H1 (cell line): Measurements from ENCODE around the gene TXNDC16. TPM values are rescaled to one million over a fixed set of nuclear protein-coding genes. Genes with fewer than 3 reads are reported as not detected.

Experiments
- ASH2L ChIP-seq: fragments of 200-600, 300-600 bp; sonication (generic); IDR thresholded peaks from one replicate; pipeline ENCODE4 v1.7.1; 2017; ENCODE audit warnings: low read length
- CBX8 ChIP-seq: fragments of 300-800, 300-1000 bp; sonication (generic); IDR thresholded peaks from 2 replicates; pipeline ENCODE4 v1.7.1; 2016; ENCODE audit warnings: low read depth, low read length, borderline replicate concordance
- CHD2 ChIP-seq: IDR thresholded peaks from 2 replicates; pipeline ENCODE4 v1.6.1; 2012; ENCODE audit warnings: low read length, improper control_type of control experiment
- KDM1A ChIP-seq: fragments of 200-600, 300-600 bp; sonication (generic); IDR thresholded peaks from 2 replicates; pipeline ENCODE4 v1.7.1; 2016; ENCODE audit warnings: mild to moderate bottlenecking, low read length, borderline replicate concordance
- KDM4A ChIP-seq: IDR thresholded peaks from one replicate; pipeline ENCODE4 v1.7.1; 2012; ENCODE audit warnings: low read depth, mild to moderate bottlenecking, moderate library complexity, low read length, inconsistent platforms; ENCODE audit not compliant: severe bottlenecking
- MAFK ChIP-seq: IDR thresholded peaks from 2 replicates; pipeline ENCODE4 v1.6.1; 2012; ENCODE audit warnings: low read depth, mild to moderate bottlenecking, improper control_type of control experiment, low read length
- NANOG ChIP-seq: IDR thresholded peaks from 2 replicates; pipeline ENCODE4 v1.6.1; 2011; ENCODE audit warnings: low read length, low read depth, mild to moderate bottlenecking, inconsistent platforms; ENCODE audit not compliant: insufficient read depth, poor library complexity, severe bottlenecking
- POU5F1 ChIP-seq: IDR thresholded peaks from 2 replicates; pipeline ENCODE4 v1.6.1; 2011; ENCODE audit warnings: low read depth, mild to moderate bottlenecking, low read length, moderate library complexity
- RXRA ChIP-seq: IDR thresholded peaks from 2 replicates; pipeline ENCODE4 v1.6.1; 2011; ENCODE audit warnings: low read depth, mild to moderate bottlenecking, low read length, moderate library complexity; ENCODE audit not compliant: insufficient read depth
- SP1 ChIP-seq: IDR thresholded peaks from 2 replicates; pipeline ENCODE4 v1.6.1; 2011; ENCODE audit warnings: low read depth, low read length
- SUZ12 ChIP-seq: fragments of 200-600 bp; sonication (generic); IDR thresholded peaks from 2 replicates; pipeline ENCODE4 v1.6.1; 2012; ENCODE audit warnings: mild to moderate bottlenecking, inconsistent platforms, low read length, moderate library complexity, mixed read lengths
- polyA plus RNA-seq, 7 experiments: library from polyadenylated mRNA; depleted of rRNA in 3 of 7; stranded (reverse) in 5 of 7; unstranded in 2 of 7; fragments of >200 nt in 5 of 7; fragments of 200-250 nt in 2 of 7; gene quantifications; 1 replicate in 5 of 7; 2 replicates in 1 of 7; 4 replicates in 1 of 7; pipeline versions ENCODE4 v1.2.1 to v1.2.3, GENCODE V29; 2011 to 2013; ENCODE audit warnings: missing spikeins in 2 of 7, mixed read lengths in 2 of 7
- total RNA-seq: library from RNA; stranded (reverse); fragmentation: NEBNext Ultra II Directional; extraction: Animal tissue kit (Norgen Biotek cat#: 25700); gene quantifications from 2 replicates; pipeline ENCODE4 v1.2.1, GENCODE V29; 2021

TXNDC16 gene
- total and polyA plus RNA-seq, 2 of the 8 experiments (the other 6 are each of a cell fraction or from before 2014, with no cell fraction given) = 6.7 to 14.3 TPM

DNA sequence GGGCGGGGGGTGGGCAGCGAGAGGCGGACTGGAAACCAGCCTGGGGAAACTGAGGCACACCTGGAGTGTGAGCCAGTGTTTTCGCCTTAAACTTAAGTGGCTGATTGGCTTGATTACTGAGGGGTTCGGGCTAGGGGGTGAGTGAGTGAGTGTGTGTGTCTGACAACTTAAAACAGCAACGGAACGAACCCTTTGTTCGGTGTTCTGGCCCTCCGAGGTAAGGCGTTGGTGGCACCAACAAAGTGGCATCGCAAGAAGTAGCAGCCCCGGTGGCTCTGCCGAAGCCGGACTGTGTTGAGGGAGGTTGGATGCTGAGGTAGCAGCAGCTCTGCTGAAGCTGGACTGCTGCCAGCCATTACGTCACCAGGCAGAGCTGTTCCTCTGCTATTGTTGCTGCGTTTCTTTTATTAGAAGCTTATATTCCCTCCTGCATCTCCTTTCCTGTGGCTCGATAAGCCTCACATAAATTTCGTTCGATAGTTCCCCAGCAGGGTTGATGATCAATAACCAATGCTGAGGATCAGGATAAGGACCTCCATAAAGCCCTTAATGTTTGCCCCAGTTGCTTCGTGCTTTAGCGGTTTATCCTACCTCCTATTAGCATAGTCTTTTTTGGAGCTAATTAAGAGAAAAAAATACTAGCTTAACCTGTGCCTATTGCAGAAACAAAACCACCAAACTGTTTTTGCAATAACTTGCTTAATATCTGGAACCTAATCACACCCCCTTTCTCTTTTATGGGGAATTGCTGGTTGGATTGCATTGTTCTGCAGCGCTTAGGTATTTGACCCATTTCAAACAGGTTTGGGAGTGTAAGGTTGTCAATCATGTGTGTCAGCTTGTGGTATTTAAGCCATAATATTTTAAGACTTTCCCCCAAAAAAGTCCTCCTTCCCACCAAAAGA, 1.6 kb upstream of the TXNDC16 start (continued):
- TF ChIP-seq POU5F1 = no peak
- TF ChIP-seq CBX8 = no peak
- TF ChIP-seq RXRA = no peak
- no peak for TF ChIP-seq CHD2
- TF ChIP-seq MAFK = no peak
- TF ChIP-seq SP1 = no peak
- peak; percentile 11 for TF ChIP-seq ASH2L
- TF ChIP-seq SUZ12 = no peak
- TF ChIP-seq KDM4A = no peak
- TF ChIP-seq KDM1A = no peak
- TF ChIP-seq NANOG = no peak
